ENCODE measurements around the gene NDUFS3.
"Not testable (repeated sequence)": the region's sequence is repeated elsewhere in the genome, so short reads cannot be mapped to it uniquely, and the experiment has no call there.

Gene NDUFS3

GRCh38 chr11:47550288-47551047, 28.4 kb upstream of the NDUFS3 start:
- H3K4me3 ChIP-seq (ENCODE audit: low read depth, low read length) = no peak overlapping the region
- TF ChIP-seq, protein P1, sequence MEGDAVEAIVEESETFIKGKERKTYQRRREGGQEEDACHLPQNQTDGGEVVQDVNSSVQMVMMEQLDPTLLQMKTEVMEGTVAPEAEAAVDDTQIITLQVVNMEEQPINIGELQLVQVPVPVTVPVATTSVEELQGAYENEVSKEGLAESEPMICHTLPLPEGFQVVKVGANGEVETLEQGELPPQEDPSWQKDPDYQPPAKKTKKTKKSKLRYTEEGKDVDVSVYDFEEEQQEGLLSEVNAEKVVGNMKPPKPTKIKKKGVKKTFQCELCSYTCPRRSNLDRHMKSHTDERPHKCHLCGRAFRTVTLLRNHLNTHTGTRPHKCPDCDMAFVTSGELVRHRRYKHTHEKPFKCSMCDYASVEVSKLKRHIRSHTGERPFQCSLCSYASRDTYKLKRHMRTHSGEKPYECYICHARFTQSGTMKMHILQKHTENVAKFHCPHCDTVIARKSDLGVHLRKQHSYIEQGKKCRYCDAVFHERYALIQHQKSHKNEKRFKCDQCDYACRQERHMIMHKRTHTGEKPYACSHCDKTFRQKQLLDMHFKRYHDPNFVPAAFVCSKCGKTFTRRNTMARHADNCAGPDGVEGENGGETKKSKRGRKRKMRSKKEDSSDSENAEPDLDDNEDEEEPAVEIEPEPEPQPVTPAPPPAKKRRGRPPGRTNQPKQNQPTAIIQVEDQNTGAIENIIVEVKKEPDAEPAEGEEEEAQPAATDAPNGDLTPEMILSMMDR (IDR thresholded peaks at IDR 0.05; ENCODE audit: low read depth, low read length) = no peak

DNA sequence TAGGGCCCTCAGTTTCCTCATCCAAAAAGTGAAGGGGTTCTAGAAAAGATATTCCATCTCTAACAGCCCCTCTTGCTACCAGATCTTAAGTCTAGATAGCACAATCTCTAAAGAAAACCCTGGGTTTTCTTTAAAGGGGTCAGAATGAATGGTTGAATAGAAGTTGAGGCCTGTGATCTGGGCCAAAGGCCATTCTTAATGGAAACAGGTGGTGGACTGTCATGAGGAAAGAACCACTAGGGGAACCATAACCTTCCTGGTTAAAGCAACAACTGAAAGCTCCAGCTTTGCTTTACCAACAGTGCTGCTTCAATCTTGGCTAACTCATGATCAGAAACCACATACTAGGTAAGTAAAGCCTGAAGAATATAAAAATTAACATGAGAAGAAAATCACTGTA, 27.8 kb upstream of the NDUFS3 start:
- no peaks in the 10 kb centered on the region; the same call in 1 of the 2 replicates for H3K4me1 ChIP-seq
- H3K36me3 ChIP-seq = no peaks in the 10 kb centered on the region
- peak overlapping the region; percentile 84 for H3K4me3 ChIP-seq (ENCODE audit: low read depth, low read length)
- no peaks in the 10 kb centered on the region for H3K9me3 ChIP-seq
- no peaks in the 10 kb centered on the region for H3K27me3 ChIP-seq
- DNase-seq = no peak
- TF ChIP-seq, protein P1 (IDR thresholded peaks at IDR 0.05; ENCODE audit: low read depth, low read length) = peak; percentile 56

More at GRCh38 chr11:47550288-47551047, 28.4 kb upstream of the NDUFS3 start:
- H3K36me3 ChIP-seq = no peaks in the 10 kb centered on the region
- DNase-seq = no peak
- no peaks in the 10 kb centered on the region; the same call in 1 of the 2 replicates for H3K4me1 ChIP-seq
- no peaks in the 10 kb centered on the region for H3K27me3 ChIP-seq
- no peaks in the 10 kb centered on the region for H3K9me3 ChIP-seq

GRCh38 chr11:47552056-47552565, 26.8 kb upstream of the NDUFS3 start:
- Histone ChIP-seq H3K36me3 (no peaks in the 10 kb centered on the region), H3K4me1 (no peaks in the 10 kb centered on the region; the same call in 1 of the 2 replicates), H3K27me3 (no peaks in the 10 kb centered on the region), H3K4me3 (ENCODE audit: low read depth, low read length) (peak overlapping the region; percentile 84), H3K9me3 (no peaks in the 10 kb centered on the region)
- peak; percentile 18 for DNase-seq
- TF ChIP-seq, protein P1 (IDR thresholded peaks at IDR 0.05; ENCODE audit: low read depth, low read length) = no peak

DNA sequence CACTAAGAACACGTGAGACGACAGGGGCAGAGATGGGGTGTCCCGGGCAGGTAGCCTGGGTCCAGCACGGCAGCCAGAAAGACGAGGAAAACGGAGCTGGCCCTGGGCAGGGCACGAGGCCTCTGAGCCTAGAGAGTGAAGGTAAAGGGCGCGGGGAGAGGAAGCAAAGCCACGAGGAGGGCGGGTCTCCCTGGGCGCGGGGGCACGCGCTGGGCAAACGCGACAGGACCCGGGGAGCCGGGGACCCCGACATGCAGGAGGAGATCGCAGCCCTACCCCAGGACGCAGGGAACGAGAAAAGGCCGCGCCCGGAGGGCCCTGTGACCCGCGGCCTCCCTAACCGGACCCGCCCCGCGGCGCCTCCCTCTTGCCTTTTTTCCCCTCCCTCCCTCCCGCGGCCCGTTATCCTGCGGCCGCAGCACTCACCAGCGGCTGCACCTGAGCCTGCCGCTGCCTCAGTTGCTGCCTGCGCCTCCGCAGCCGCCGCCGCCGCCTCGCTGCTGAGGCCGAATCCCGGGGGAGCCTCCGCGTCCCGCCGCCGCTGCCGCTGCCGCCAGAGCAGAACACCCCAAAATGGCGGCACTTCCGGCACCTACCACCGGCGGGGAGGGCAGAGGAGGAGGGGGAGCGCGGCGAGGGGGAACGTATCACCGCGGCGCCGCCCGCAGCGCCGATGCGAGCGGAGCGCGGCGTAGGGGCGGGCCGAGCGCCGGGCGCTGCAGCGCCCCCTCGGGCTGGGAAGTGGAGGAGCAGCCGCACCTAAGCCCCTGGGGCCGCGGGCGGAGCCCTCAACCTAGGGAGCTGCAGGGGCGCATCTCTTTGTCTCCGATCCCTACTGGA, 26.1 kb upstream of the NDUFS3 start, which contains the start of gene CELF1:
Gene CELF1 (minus strand): TSS at position 567 of the 840 bp plus-strand sequence. CDS start 53,609 bp downstream, outside the sequence.
- H3K27me3 ChIP-seq = no peaks in the 10 kb centered on the region
- H3K36me3 ChIP-seq = no peaks in the 10 kb centered on the region
- no peaks in the 10 kb centered on the region; the same call in 1 of the 2 replicates for H3K4me1 ChIP-seq
- peak; percentile 88 for DNase-seq
- no peaks in the 10 kb centered on the region for H3K9me3 ChIP-seq
- peak within 1 kb of the TSS; percentile 84 for H3K4me3 ChIP-seq (ENCODE audit: low read depth, low read length)
- TF ChIP-seq, protein P1 (IDR thresholded peaks at IDR 0.05; ENCODE audit: low read depth, low read length) = peak; percentile 45

DNA sequence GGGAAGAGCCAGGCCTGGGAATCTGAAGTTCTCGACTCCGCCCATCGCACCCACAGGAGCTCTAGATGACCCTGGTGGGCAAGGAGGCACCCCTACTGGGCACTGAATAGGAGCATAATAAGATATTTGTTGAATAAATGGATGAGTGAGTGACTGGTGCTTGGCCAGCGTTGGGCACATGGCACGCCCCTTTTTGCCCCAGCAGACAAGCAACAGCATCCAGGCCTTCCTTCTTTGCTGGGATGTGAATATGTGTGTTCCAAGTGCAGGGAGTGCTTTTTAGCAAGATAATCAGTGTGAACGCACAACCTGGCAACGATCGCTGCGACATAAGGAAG, 25.5 kb upstream of the NDUFS3 start:
- Histone ChIP-seq H3K4me3 (ENCODE audit: low read depth, low read length) (peak overlapping the region; percentile 55), H3K4me1 (no peaks in the 10 kb centered on the region; the same call in 1 of the 2 replicates), H3K9me3 (no peaks in the 10 kb centered on the region), H3K27me3 (no peaks in the 10 kb centered on the region), H3K36me3 (no peaks in the 10 kb centered on the region)
- DNase-seq = no peak
- TF ChIP-seq, protein P1 (IDR thresholded peaks at IDR 0.05; ENCODE audit: low read depth, low read length) = no peak

GRCh38 chr11:47557004-47557403, 21.9 kb upstream of the NDUFS3 start:
- not testable (repeated sequence) for H3K4me1 ChIP-seq; H3K27me3 ChIP-seq; DNase-seq; H3K36me3 ChIP-seq; H3K4me3 ChIP-seq (ENCODE audit: low read depth, low read length); H3K9me3 ChIP-seq

Measured in BE2C (cell line).